H1 (cell line): Measurements from ENCODE around the gene SYCE3. TPM values are rescaled to one million over a fixed set of nuclear protein-coding genes. Genes with fewer than 3 reads are reported as not detected.
"Not testable (repeated sequence)": the region's sequence is repeated elsewhere in the genome, so short reads cannot be mapped to it uniquely, and the experiment has no call there.

ENCODE experiments used
- CTCF ChIA-PET: fragments of 300-600 bp; sonication (Branson Sonifier 250); formaldehyde crosslinking; loops from one replicate; lab custom pipeline; 2021; ENCODE audit not compliant: partially characterized antibody; lab: Charles Lee
- POLR2A ChIA-PET: fragments of 300-600 bp; sonication (Branson Sonifier 250); formaldehyde crosslinking; loops from one replicate; lab custom pipeline; 2021; ENCODE audit warnings: inconsistent platforms; ENCODE audit not compliant: partially characterized antibody; lab: Charles Lee
- DNase-seq, 2 experiments: peaks; one replicate each; pipeline versions ENCODE4 v3.0.0 to v3.0.0-alpha.2; 2010 to 2022; ENCODE audit warnings: low spot score in 2 of 2, low read depth in 1 of 2, mixed read lengths in 1 of 2
- FAIRE-seq: peaks from 2 replicates; lab custom pipeline; 2011; peaks lifted over from hg19 to GRCh38; lab: Jason Lieb, UNC
- H2AFZ ChIP-seq: 2 replicates; pipeline ENCODE4 v1.8.1; 2012; ENCODE audit warnings: low read length, inconsistent platforms
- H2AK5ac ChIP-seq: 2 replicates; pipeline ENCODE4 v1.6.1; 2013; ENCODE audit warnings: low read depth, low read length
- H2BK120ac ChIP-seq: replicated peaks from 2 replicates; pipeline ENCODE3; 2013; ENCODE audit warnings: low read depth, low read length, inconsistent platforms
- H2BK12ac ChIP-seq: 2 replicates; pipeline ENCODE4 v1.6.1; 2013; ENCODE audit warnings: low read depth, low read length
- H2BK15ac ChIP-seq: 2 replicates; pipeline ENCODE4 v1.6.1; 2013; ENCODE audit warnings: low read length
- H2BK20ac ChIP-seq: 2 replicates; pipeline ENCODE4 v1.6.1; 2013; ENCODE audit warnings: low read length
- H2BK5ac ChIP-seq: 2 replicates; pipeline ENCODE4 v1.6.1; 2013; ENCODE audit warnings: low read depth, low read length
- H3K14ac ChIP-seq: 2 replicates; pipeline ENCODE4 v1.6.1; 2013; ENCODE audit warnings: inconsistent platforms; ENCODE audit not compliant: insufficient read length
- H3K18ac ChIP-seq: 2 replicates; pipeline ENCODE4 v1.6.1; 2013; ENCODE audit warnings: low read length; ENCODE audit errors: extremely low read depth
- H3K23ac ChIP-seq: 2 replicates; pipeline ENCODE4 v1.6.1; 2013; ENCODE audit warnings: inconsistent platforms; ENCODE audit not compliant: insufficient read length
- H3K23me2 ChIP-seq: 2 replicates; pipeline ENCODE4 v1.6.1; 2013; ENCODE audit warnings: low read depth, low read length
- H3K27ac ChIP-seq: 2 replicates; pipeline ENCODE4 v1.6.1; 2011; ENCODE audit warnings: low read depth, low read length, inconsistent platforms
- H3K27me3 ChIP-seq, 4 experiments: replicated peaks in 1 of 4; 1 replicate in 1 of 4; 2 replicates in 3 of 4; pipeline versions ENCODE4 v1.6.1 to v1.8.1; 2011 to 2013; ENCODE audit warnings: low read length in 3 of 4, mild to moderate bottlenecking in 3 of 4, inconsistent platforms in 2 of 4, mixed read lengths in 2 of 4, moderate library complexity in 1 of 4; ENCODE audit not compliant: control insufficient read depth in 3 of 4, insufficient read depth in 3 of 4; ENCODE audit errors: extremely low read depth in 1 of 4
- H3K36me3 ChIP-seq, 4 experiments: 2 replicates each; pipeline versions ENCODE4 v1.6.1 to v1.8.1; 2011 to 2013; ENCODE audit warnings: mild to moderate bottlenecking in 4 of 4, low read length in 3 of 4, moderate library complexity in 2 of 4, control low read depth in 1 of 4, inconsistent platforms in 1 of 4; ENCODE audit not compliant: insufficient read depth in 4 of 4, control insufficient read depth in 2 of 4
- H3K4ac ChIP-seq: replicated peaks from 2 replicates; pipeline ENCODE3; 2013; ENCODE audit warnings: low read length, low read depth, mixed read lengths, inconsistent platforms; ENCODE audit not compliant: insufficient read length
- H3K4me1 ChIP-seq, 4 experiments: replicated peaks in 1 of 4; 1 replicate in 1 of 4; 2 replicates in 3 of 4; pipeline versions ENCODE4 v1.6.1 to v1.8.1; 2011 to 2013; ENCODE audit warnings: low read length in 3 of 4, inconsistent platforms in 2 of 4, mixed read lengths in 1 of 4; ENCODE audit not compliant: insufficient read depth in 4 of 4, control insufficient read depth in 3 of 4
- H3K4me2 ChIP-seq, 2 experiments: 2 replicates each; pipeline versions ENCODE4 v1.6.1 to v1.8.1; 2011 to 2013; ENCODE audit warnings: low read depth in 2 of 2, low read length in 2 of 2, control low read depth in 1 of 2, inconsistent platforms in 1 of 2, mild to moderate bottlenecking in 1 of 2; ENCODE audit not compliant: insufficient read depth in 1 of 2
- H3K4me3 ChIP-seq, 4 experiments: fragments of 200-600, 300-600 bp in 1 of 4; sonication (generic), shearing (Covaris generic), sonication (Bioruptor Twin) in 1 of 4; 2 replicates each; pipeline versions ENCODE4 v1.5.1 to v1.8.1; 2011 to 2016; ENCODE audit warnings: low read length in 4 of 4, low read depth in 3 of 4, control low read depth in 2 of 4, inconsistent platforms in 2 of 4, mild to moderate bottlenecking in 2 of 4, mixed read lengths in 1 of 4, moderate library complexity in 1 of 4; ENCODE audit not compliant: insufficient read depth in 2 of 4; ENCODE audit errors: extremely low read depth in 1 of 4
- H3K56ac ChIP-seq: replicated peaks from 2 replicates; pipeline ENCODE3; 2013; ENCODE audit warnings: low read depth, mild to moderate bottlenecking, mixed read lengths, low read length, inconsistent platforms; ENCODE audit not compliant: insufficient read length
- H3K79me1 ChIP-seq: 2 replicates; pipeline ENCODE4 v1.6.1; 2013; ENCODE audit warnings: low read depth, low read length, control low read depth
- H3K79me2 ChIP-seq, 2 experiments: 2 replicates each; pipeline versions ENCODE4 v1.6.1 to v1.8.1; 2012 to 2013; ENCODE audit warnings: low read length in 2 of 2, mild to moderate bottlenecking in 2 of 2, inconsistent platforms in 1 of 2; ENCODE audit not compliant: insufficient read depth in 2 of 2, control insufficient read depth in 1 of 2
- H3K9ac ChIP-seq, 4 experiments: replicated peaks in 1 of 4; 1 replicate in 1 of 4; 2 replicates in 3 of 4; pipeline versions ENCODE4 v1.6.1 to v1.8.1; 2011 to 2013; ENCODE audit warnings: low read depth in 3 of 4, low read length in 3 of 4, control low read depth in 2 of 4, mild to moderate bottlenecking in 2 of 4, moderate library complexity in 2 of 4, inconsistent platforms in 1 of 4; ENCODE audit errors: extremely low read depth in 1 of 4
- H3K9me3 ChIP-seq, 2 experiments: 2 replicates each; pipeline versions ENCODE4 v1.6.1 to v1.8.1; 2012 to 2013; ENCODE audit warnings: mild to moderate bottlenecking in 2 of 2, moderate library complexity in 2 of 2, control low read depth in 1 of 2, inconsistent platforms in 1 of 2, low read depth in 1 of 2, low read length in 1 of 2, mixed read lengths in 1 of 2; ENCODE audit not compliant: insufficient read depth in 2 of 2
- H4K20me1 ChIP-seq, 2 experiments: replicated peaks in 1 of 2; 2 replicates each; pipeline versions ENCODE3 to v1.8.1; 2011 to 2013; ENCODE audit warnings: inconsistent platforms in 2 of 2, low read length in 2 of 2, mild to moderate bottlenecking in 1 of 2; ENCODE audit not compliant: insufficient read depth in 2 of 2, control insufficient read depth in 1 of 2
- H4K5ac ChIP-seq: 2 replicates; pipeline ENCODE4 v1.6.1; 2013; ENCODE audit warnings: low read length, low read depth, mixed read lengths, inconsistent platforms; ENCODE audit not compliant: insufficient read length
- H4K8ac ChIP-seq: 2 replicates; pipeline ENCODE4 v1.8.0; 2013; ENCODE audit warnings: mild to moderate bottlenecking, moderate library complexity, low read length, inconsistent platforms; ENCODE audit not compliant: insufficient read depth; ENCODE audit errors: extremely low read depth
- H4K91ac ChIP-seq: replicated peaks from 2 replicates; pipeline ENCODE3; 2013; ENCODE audit warnings: low read length, mixed read lengths, inconsistent platforms; ENCODE audit not compliant: insufficient read length
- WGBS, 2 experiments: shearing (Covaris generic) in 1 of 2; methylation state at CpG; one replicate each; pipeline versions ENCODE4 v1.1.6 to v1.1.7; 2013 to 2015; ENCODE audit warnings: low lambda C conversion rate in 2 of 2, mixed read lengths in 2 of 2, inconsistent platforms in 1 of 2, low coverage in 1 of 2, missing lambda C conversion rate in 1 of 2; ENCODE audit not compliant: insufficient replicate concordance in 2 of 2, insufficient coverage in 1 of 2, insufficient read length in 1 of 2; ENCODE audit errors: extremely low coverage in 1 of 2, missing lambda C conversion rate in 1 of 2; 5-methylcytosine and 5-hydroxymethylcytosine counted together
- polyA plus RNA-seq, 7 experiments: library from polyadenylated mRNA; depleted of rRNA in 3 of 7; stranded (reverse) in 5 of 7; unstranded in 2 of 7; fragments of >200 nt in 5 of 7; fragments of 200-250 nt in 2 of 7; gene quantifications; 1 replicate in 5 of 7; 2 replicates in 1 of 7; 4 replicates in 1 of 7; pipeline versions ENCODE4 v1.2.1 to v1.2.3, GENCODE V29; 2011 to 2013; ENCODE audit warnings: missing spikeins in 2 of 7, mixed read lengths in 2 of 7
- total RNA-seq: library from RNA; stranded (reverse); fragmentation: NEBNext Ultra II Directional; extraction: Animal tissue kit (Norgen Biotek cat#: 25700); gene quantifications from 2 replicates; pipeline ENCODE4 v1.2.1, GENCODE V29; 2021

Gene SYCE3
- total and polyA plus RNA-seq, 2 of the 8 experiments (the other 6 are each of a cell fraction or from before 2014, with no cell fraction given), result 1.9 TPM; not detected in 1

DNA sequence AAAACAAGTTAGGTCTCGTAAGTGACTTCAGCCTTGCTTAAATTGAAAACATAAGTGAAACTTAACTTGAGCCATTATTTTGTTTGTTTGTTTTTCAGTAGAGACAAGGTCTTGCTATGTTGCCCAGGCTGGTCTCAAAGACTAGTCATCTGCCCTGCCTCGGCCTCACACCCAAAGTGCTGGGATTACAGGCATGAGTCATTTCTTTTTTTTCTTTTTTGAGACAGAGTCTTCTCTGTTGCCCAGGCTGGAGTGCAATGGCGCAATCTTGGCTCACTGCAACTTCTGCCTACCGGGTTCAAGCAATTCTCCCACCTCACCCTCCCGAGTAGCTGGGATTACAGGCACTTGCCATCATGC is 21.1 kb downstream of the SYCE3 start:
- H2BK12ac ChIP-seq, H3K18ac ChIP-seq, H4K91ac ChIP-seq, H2BK15ac ChIP-seq, H3K36me3 ChIP-seq, CTCF ChIA-PET, H2AFZ ChIP-seq, H4K20me1 ChIP-seq, H3K27me3 ChIP-seq, H3K14ac ChIP-seq, DNase-seq, H3K4me3 ChIP-seq, H2BK5ac ChIP-seq, H3K79me2 ChIP-seq, H3K9me3 ChIP-seq, H3K4me2 ChIP-seq, FAIRE-seq, H3K4ac ChIP-seq, H4K5ac ChIP-seq, H3K23ac ChIP-seq, H4K8ac ChIP-seq, H3K9ac ChIP-seq, H3K79me1 ChIP-seq, H2BK120ac ChIP-seq, H3K23me2 ChIP-seq, H2BK20ac ChIP-seq, H3K4me1 ChIP-seq, POLR2A ChIA-PET, H3K27ac ChIP-seq, H3K56ac ChIP-seq, H2AK5ac ChIP-seq: not testable (repeated sequence)
- WGBS, 2 experiments, result 85% methylated on average over 5 of the region's 5 CpGs; no CpG with 5 or more reads in 1 of the 2 experiments
